Activated effector memory CD4-positive, alpha-beta T cell treated with Interleukin-2 at 50 U/mL for 16 hours (primary cell): Measurements from ENCODE around the gene DNAH8.

Source experiments
- DNase-seq: peaks from one replicate; pipeline ENCODE4 v3.0.0-alpha.2; 2020

Gene DNAH8

GRCh38 chr6:39026175-39026574, 311.1 kb downstream of the DNAH8 start:
- no peak for DNase-seq

- peak; percentile 8 for DNase-seq
Observed at GRCh38 chr6:39029156-39030011, 314.3 kb downstream of the DNAH8 start.

- DNase-seq: no peak
Observed at GRCh38 chr6:39035681-39036080, 320.6 kb downstream of the DNAH8 start.

- DNase-seq: no peak
Observed at GRCh38 chr6:39037082-39037508, 322.0 kb downstream of the DNAH8 start.

GRCh38 chr6:39037707-39038106, 322.6 kb downstream of the DNAH8 start:
- no peak for DNase-seq

GRCh38 chr6:39040080-39040673, 325.1 kb downstream of the DNAH8 start:
- DNase-seq: no peak

GRCh38 chr6:39041072-39041471, 326.0 kb downstream of the DNAH8 start:
- DNase-seq: no peak

GRCh38 chr6:39043776-39044175, 328.7 kb downstream of the DNAH8 start:
- DNase-seq: no peak

- DNase-seq: no peak
Observed at GRCh38 chr6:39044181-39044580, 329.1 kb downstream of the DNAH8 start.

- no peak for DNase-seq
Observed at GRCh38 chr6:39047434-39048327, 332.6 kb downstream of the DNAH8 start.

GRCh38 chr6:39048481-39049399, 333.6 kb downstream of the DNAH8 start, which contains the start of gene GLP1R:
Gene GLP1R (plus strand): TSS chr6:39048781. CDS start chr6:39048841, 60 bp downstream.
- DNase-seq: no peak

GRCh38 chr6:39049575-39050283, 334.6 kb downstream of the DNAH8 start:
- no peak for DNase-seq

- no peak for DNase-seq
Observed at GRCh38 chr6:39050453-39051112, 335.5 kb downstream of the DNAH8 start.

- no peak for DNase-seq
Observed at GRCh38 chr6:39051399-39052122, 336.4 kb downstream of the DNAH8 start.

- DNase-seq: no peak
Observed at GRCh38 chr6:39053016-39053624, 338.0 kb downstream of the DNAH8 start.

GRCh38 chr6:39053854-39054576, 338.9 kb downstream of the DNAH8 start:
- DNase-seq: no peak

GRCh38 chr6:39054577-39055142, 339.5 kb downstream of the DNAH8 start:
- no peak for DNase-seq

- DNase-seq: no peak
Observed at GRCh38 chr6:39055661-39056060, 340.6 kb downstream of the DNAH8 start.

GRCh38 chr6:39056191-39056590, 341.1 kb downstream of the DNAH8 start:
- DNase-seq: no peak
